LNCaP clone FGC (cell line): Measurements from ENCODE around the gene CCDC12.

Experiments used
- DNase-seq: peaks from one replicate; pipeline ENCODE4 v3.0.0-alpha.2; 2011; ENCODE audit warnings: low read depth
- H3K4me3 ChIP-seq: 2 replicates; pipeline ENCODE4 v1.5.1; 2011; ENCODE audit warnings: mild to moderate bottlenecking, low read depth, low read length, control low read depth
- CTCF ChIP-seq: IDR thresholded peaks from 2 replicates; pipeline ENCODE4 v1.5.1; 2012; ENCODE audit warnings: mild to moderate bottlenecking; ENCODE audit not compliant: control insufficient read depth, insufficient read depth; ENCODE audit errors: extremely low read depth

Gene CCDC12

DNA sequence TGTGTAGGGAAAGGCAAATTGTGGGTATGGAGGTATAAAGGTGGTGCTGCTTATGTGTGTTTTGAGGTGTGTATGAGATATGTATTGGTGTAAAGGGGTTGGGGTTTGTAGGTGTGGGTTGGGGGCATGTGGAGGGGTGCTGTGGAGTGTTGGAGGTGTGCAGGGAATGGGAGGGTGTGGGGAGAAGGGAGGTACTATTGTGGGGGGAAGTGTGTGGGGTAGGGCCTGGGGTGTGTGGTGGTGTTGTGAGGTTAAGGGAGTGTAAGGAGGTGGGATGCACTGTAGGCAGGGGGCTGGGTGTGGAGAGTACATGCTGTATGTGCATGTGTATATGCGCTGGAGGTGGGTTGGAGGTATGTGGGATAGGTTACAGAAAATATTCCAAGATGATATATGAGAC, 15.7 kb downstream of the CCDC12 start:
- H3K4me3 ChIP-seq = no peak overlapping the region
- TF ChIP-seq CTCF = no peak
- DNase-seq = no peak

GRCh38 chr3:46960081-46960701, 16.4 kb downstream of the CCDC12 start:
- H3K4me3 ChIP-seq = no peak overlapping the region
- TF ChIP-seq CTCF = no peak
- no peak for DNase-seq

- TF ChIP-seq CTCF = no peak
- H3K4me3 ChIP-seq = no peak overlapping the region
- DNase-seq = no peak
Measured at GRCh38 chr3:46959161-46959511, 17.4 kb downstream of the CCDC12 start.

DNA sequence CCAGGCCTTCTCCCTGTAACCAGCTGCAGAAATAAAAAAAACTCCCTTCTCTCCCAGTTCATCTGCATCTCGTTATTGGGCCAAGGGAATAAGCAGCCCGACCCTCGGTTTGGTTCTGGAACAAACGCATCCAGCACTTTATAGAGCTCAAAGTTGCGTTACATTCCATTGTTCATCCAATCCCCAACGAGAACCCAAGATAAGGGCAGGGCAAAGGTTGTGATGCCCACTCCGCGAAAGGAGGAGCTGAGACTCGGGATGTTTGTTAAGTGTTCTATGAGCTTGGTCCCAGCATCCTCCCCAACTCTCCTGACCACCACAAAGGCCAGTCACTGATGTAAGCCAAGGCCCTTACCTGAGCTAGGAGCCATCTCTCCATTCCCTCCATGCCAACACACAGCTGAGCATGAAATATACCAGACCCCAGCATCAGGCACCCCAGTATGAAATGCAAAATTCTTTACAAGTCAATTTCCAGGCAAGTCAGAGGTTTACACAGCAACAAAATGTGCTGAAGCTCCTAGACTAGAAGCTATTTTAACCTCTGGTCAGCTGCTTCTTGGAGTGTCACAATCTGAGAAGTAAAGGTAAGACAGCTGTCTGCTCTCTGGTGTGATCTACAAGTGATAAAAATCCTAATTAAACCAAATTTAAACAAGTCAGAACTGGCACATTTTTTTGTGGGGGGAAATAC, 17.9 kb downstream of the CCDC12 start:
- H3K4me3 ChIP-seq = no peak overlapping the region
- DNase-seq = no peak
- TF ChIP-seq CTCF = no peak

DNA sequence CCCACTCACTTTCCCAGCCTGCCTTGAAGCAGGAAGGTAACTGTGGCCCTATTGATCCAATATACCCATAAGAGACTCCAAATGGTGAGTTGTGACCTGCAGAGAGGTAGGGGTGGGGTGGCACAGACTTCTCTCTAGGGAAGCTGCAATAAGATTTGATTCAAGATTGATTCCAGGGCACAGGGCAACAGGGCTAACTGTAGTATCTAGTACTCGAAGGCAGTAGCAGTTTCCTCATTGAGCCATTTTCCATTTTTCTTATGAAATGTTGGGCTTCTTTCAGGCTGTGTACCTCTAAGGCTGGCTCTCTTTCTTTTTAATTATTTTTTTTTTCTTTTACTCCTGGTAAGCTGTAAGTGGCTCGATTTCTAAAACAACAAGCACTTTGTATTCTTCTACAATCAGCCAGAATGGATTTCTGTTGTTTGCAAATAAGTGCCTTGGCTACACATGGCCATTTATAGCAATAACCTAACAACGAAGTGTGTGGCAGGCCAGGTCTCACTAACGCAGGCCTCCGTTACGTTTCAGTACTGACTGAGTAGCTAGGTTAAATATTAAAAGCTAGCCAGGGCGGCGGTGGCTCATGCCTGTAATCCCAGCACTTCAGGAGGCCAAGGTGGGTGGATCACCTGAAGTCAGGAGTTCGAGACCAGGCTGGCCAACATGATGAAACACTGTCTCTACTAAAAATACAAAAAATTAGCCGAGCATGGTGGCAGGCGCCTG, 19.3 kb downstream of the CCDC12 start:
- H3K4me3 ChIP-seq = no peak overlapping the region
- DNase-seq = no peak
- no peak for TF ChIP-seq CTCF

- TF ChIP-seq CTCF = no peak
- DNase-seq = no peak
- no peak overlapping the region for H3K4me3 ChIP-seq
Measured at GRCh38 chr3:46955801-46956259, 20.7 kb downstream of the CCDC12 start.
